ENCODE results near the gene DCK.
"Not testable (repeated sequence)": the region's sequence is repeated elsewhere in the genome, so short reads cannot be mapped to it uniquely, and the experiment has no call there.

The DCK gene

GRCh38 chr4:70996018-70996360, 2.5 kb downstream of the DCK start:
- no peak for TF ChIP-seq CTCF (IDR thresholded peaks at IDR 0.05; ENCODE audit: control extremely low read depth, extremely low read depth, low read depth, missing control alignments)
- ChIA-PET CTCF (interaction anchor here (0.9 to 6.1 kb wide), 6 partner anchors 11 to 309 kb away, joined by 3 to 73 read pairs (median 6); partner anchors contain the start of gene GRSF1), POLR2A (interaction anchor here (0.6 kb wide), 1 partner anchor 283 kb away, joined by 3 read pairs; no protein-coding TSS in a partner anchor)

GRCh38 chr4:70997036-70997435, 3.6 kb downstream of the DCK start:
- POLR2A ChIA-PET: no interaction called here
- no peak for TF ChIP-seq CTCF (IDR thresholded peaks at IDR 0.05; ENCODE audit: control extremely low read depth, extremely low read depth, low read depth, missing control alignments)
- CTCF ChIA-PET: interaction anchor here (0.9 to 6.1 kb wide), 9 partner anchors 10 to 310 kb away, joined by 3 to 73 read pairs (median 3); partner anchors contain the start of gene GRSF1
- no peak for DNase-seq (ENCODE audit: extremely low spot score)

More at GRCh38 chr4:70996018-70996360, 2.5 kb downstream of the DCK start:
- DNase-seq (ENCODE audit: extremely low spot score): no peak

GRCh38 chr4:70997546-70997945, 4.1 kb downstream of the DCK start:
- no peak for TF ChIP-seq CTCF (IDR thresholded peaks at IDR 0.05; ENCODE audit: control extremely low read depth, extremely low read depth, low read depth, missing control alignments)
- no peak for DNase-seq (ENCODE audit: extremely low spot score)
- ChIA-PET POLR2A (no interaction called here), CTCF (interaction anchor here (0.9 to 6.1 kb wide), 6 partner anchors 10 to 308 kb away, joined by 3 to 73 read pairs (median 4); partner anchors contain the start of gene GRSF1)

GRCh38 chr4:70999639-71000038, 6.2 kb downstream of the DCK start:
- POLR2A ChIA-PET; DNase-seq (ENCODE audit: extremely low spot score): not testable (repeated sequence)
- CTCF ChIA-PET: interaction anchor here (1.8 kb wide), 1 partner anchor 10 kb away, joined by 6 read pairs; no protein-coding TSS in a partner anchor

- DNase-seq (ENCODE audit: extremely low spot score); POLR2A ChIA-PET: not testable (repeated sequence)
- CTCF ChIA-PET: interaction anchor here (0.6 to 1.0 kb wide), 2 partner anchors 9 to 44 kb away, joined by 3 to 4 read pairs; no protein-coding TSS in a partner anchor
These were observed 7.9 kb downstream of the DCK start for GRCh38 chr4:71001363-71001762.

- peak; percentile 32 for TF ChIP-seq CTCF (IDR thresholded peaks at IDR 0.05; ENCODE audit: control extremely low read depth, extremely low read depth, low read depth, missing control alignments)
- no peak for DNase-seq (ENCODE audit: extremely low spot score)
- ChIA-PET CTCF (interaction anchor here (1.0 to 9.2 kb wide), 4 partner anchors 9 to 352 kb away, joined by 3 to 73 read pairs (median 4); partner anchors contain the start of gene DCK), POLR2A (interaction anchor here (2.2 kb wide), 1 partner anchor 11 kb away, joined by 8 read pairs; the partner anchor contains the start of gene DCK)
These were observed 10.9 kb downstream of the DCK start for GRCh38 chr4:71004281-71004851.

- ChIA-PET POLR2A (interaction anchor here (2.2 kb wide), 1 partner anchor 11 kb away, joined by 8 read pairs; the partner anchor contains the start of gene DCK), CTCF (interaction anchor here (1.1 to 9.2 kb wide), 3 partner anchors 10 to 353 kb away, joined by 3 to 73 read pairs (median 4); partner anchors contain the start of gene DCK)
These were observed 11.6 kb downstream of the DCK start for GRCh38 chr4:71005025-71005424.

GRCh38 chr4:71006203-71006907, 12.9 kb downstream of the DCK start:
- ChIA-PET CTCF (interaction anchor here (0.9 to 9.2 kb wide), 4 partner anchors 11 to 104 kb away, joined by 3 to 73 read pairs (median 31); partner anchors contain the start of genes DCK and MOB1B), POLR2A (no interaction called here)
- peak; percentile 64 for DNase-seq (ENCODE audit: extremely low spot score)
- no peak for TF ChIP-seq CTCF (IDR thresholded peaks at IDR 0.05; ENCODE audit: control extremely low read depth, extremely low read depth, low read depth, missing control alignments)

More at GRCh38 chr4:71005025-71005424, 11.6 kb downstream of the DCK start:
- not testable (repeated sequence) for DNase-seq (ENCODE audit: extremely low spot score)
